Suppressor macrophage treated with lipopolysaccharide for 4 hours (primary cell): ENCODE data around the gene ZBTB24.

Source experiments
- DNase-seq: peaks from one replicate; pipeline ENCODE4 v3.0.0-alpha.2; 2020

ZBTB24 gene

GRCh38 chr6:109498052-109498451 is 15.0 kb upstream of the ZBTB24 start:
- DNase-seq = no peak

DNA sequence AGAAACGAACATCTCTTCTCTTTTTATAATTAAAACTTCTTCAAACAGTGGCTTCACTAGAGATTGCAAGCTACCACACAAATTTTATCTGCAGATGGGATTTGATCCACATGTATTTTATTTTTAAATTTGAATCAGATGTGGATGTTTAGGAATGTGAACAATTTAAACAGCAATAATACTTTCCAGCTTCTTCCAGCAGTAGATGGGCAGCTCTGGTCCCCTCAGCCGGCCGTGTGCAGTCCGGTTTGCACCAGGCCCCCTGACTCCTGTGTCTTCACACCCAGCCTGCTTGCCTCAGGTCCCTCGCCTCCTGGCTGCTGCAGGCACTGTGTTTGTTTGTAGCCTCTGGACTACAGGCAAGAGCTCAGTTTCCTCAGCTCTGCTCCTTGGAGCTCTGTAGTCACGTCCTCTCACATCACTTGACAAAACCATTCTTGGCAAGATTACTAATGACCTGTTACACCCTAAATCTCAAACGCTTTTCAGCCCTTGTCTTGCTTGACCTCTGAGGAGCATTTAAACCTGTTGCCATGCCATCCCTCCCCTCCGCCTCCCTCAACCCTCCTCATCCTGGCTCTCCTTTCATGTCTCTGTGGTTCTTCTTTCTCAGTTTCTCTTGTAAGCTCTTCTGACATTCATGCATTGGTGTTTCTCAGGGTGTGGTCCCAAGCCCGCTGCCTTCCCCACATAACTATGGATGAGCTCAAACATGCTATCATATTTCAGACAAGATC is 13.2 kb upstream of the ZBTB24 start:
- DNase-seq = no peak

- peak; percentile 41 for DNase-seq
These were observed 10.8 kb upstream of the ZBTB24 start for GRCh38 chr6:109493865-109494264.

DNA sequence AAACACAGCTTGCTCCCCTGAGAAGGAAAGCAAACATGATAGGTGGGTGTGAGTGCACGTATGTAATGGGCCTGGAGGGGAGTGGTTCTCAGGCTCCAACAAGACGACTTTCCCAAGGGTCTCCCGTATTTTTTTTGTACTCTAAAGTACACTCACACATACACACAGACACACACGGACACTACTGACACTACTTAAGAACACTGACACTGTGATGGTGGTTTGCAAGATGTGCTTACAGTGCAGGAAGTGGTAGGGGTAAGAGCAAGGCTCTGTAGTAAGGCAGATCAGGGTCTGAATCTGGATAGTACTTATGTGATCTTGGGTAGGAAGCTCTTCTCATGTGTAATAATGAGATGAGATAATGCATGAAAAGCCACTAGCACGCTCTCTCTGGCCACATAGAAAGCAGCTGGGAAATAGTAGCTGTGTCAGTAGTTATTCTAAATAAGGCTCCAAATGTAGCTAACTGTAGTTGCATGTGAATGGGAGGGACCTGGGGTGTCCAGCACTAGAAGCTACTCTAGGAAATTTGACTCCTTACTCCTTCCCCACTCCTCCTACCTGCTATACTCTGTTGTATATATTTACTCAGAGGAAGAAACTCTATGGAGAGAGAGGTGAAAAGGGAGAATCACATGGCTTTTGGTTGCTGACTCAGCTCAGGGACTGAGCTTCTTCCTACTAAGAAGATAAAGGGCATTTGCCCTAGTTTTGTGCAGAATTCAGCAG is 8.4 kb upstream of the ZBTB24 start:
- DNase-seq = no peak

DNA sequence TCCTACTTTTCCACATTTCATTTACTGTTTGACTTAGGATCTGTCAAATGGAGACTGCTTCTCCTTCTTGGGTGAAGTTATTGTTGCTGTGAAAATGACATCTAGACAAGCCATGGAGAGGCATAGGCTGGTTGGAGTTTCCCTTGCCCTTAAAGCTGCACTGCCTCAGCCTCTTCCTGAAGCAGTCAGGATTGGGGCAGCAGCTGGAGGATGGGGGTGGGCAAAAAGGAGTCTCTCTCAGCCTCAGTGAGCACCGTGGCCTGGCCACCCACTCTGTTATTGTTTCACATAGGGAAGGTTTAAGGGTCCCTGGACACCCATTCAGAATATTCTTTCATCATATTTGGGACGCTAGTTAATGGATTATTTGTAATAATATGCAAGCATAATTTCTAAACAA is 7.7 kb upstream of the ZBTB24 start:
- no peak for DNase-seq

DNA sequence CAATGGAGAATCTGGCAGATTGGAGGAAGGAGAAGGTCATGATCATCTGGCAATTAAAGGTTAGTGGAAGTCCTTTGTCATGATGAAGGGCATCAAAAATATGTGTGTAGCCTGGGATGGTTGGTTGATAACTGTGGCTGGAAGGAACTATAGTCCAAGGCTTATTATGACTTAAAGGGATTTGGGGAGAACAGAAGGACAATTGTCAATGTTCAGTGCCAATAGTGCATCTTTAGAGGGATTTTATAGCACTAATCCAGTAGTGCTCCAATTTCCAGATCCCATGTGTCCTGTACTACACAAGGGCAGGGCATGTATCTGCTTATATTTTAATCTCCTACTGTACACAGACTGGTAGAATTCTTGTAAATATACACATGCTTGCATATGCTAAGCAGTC is 5.0 kb upstream of the ZBTB24 start:
- no peak for DNase-seq

GRCh38 chr6:109486068-109486467 is 3.0 kb upstream of the ZBTB24 start:
- DNase-seq = no peak

- no peak for DNase-seq
These were observed 2.4 kb upstream of the ZBTB24 start for GRCh38 chr6:109485266-109485935.

- DNase-seq = no peak
These were observed 1.1 kb upstream of the ZBTB24 start for GRCh38 chr6:109484122-109484521.

GRCh38 chr6:109483735-109484057 is 677 bp upstream of the ZBTB24 start:
- no peak for DNase-seq

- no peak for DNase-seq
These were observed 2.0 kb downstream of the ZBTB24 start for GRCh38 chr6:109480993-109481480.

DNA sequence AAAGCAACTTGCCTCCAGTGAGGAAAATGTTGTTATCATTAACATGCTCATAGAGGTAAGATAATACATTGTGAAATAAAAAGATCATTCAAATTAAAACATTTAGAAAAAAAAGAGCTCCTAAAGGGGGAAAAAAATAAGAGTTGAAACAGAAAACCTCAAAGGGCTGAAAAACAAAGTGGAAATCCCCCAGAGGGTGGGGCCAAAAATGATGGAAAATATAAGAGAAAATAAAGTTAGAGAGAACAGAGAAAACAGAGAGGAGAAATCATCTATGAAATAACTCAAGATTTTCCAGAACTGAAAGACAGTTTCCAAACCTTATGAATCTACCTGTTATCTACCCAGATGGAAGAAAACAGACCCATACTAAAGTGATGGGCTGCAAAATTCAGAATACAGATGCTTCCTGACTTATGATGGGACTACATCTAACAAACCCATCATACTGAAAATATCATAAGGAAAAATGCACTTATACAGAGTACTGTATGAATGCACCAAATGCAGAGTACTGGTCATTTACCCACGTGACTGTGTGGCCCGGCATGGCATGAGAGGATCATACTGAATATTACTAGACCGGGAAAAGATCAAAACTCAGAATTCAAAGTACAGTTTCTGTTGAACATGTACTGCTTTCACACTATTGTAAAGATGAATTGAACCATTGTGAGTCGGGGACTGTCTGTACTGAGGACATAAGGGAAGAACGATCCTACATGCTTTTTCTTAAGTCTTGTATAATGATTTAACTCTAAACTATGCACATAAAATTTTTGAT is 4.0 kb downstream of the ZBTB24 start:
- DNase-seq = no peak

- DNase-seq = no peak
These were observed 4.7 kb downstream of the ZBTB24 start for GRCh38 chr6:109478222-109478805.

- no peak for DNase-seq
These were observed 5.3 kb downstream of the ZBTB24 start for GRCh38 chr6:109477725-109478124.

GRCh38 chr6:109477184-109477583 is 5.8 kb downstream of the ZBTB24 start:
- no peak for DNase-seq

- DNase-seq = no peak
These were observed 7.4 kb downstream of the ZBTB24 start for GRCh38 chr6:109475625-109476024.

GRCh38 chr6:109474995-109475394 is 8.0 kb downstream of the ZBTB24 start:
- no peak for DNase-seq

DNA sequence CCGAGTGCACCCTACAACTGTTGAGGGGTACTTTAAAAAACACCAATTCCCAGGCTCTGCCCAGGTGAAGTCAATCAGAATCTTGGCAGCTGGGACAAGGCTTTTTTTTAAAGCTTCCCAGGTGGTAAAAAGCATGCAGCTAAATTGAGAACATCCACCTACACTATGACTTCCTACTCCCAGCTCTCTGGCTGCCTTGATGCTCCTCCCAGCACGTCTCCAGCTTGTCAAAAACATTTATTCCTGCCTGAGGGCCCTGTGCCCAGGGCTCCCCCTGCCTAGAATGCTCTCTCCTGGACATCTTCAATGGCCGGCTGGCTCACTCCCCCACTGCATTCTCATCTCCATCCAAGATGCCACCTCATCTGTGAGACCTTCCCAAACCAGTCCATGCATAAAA is 9.9 kb downstream of the ZBTB24 start:
- no peak for DNase-seq

DNA sequence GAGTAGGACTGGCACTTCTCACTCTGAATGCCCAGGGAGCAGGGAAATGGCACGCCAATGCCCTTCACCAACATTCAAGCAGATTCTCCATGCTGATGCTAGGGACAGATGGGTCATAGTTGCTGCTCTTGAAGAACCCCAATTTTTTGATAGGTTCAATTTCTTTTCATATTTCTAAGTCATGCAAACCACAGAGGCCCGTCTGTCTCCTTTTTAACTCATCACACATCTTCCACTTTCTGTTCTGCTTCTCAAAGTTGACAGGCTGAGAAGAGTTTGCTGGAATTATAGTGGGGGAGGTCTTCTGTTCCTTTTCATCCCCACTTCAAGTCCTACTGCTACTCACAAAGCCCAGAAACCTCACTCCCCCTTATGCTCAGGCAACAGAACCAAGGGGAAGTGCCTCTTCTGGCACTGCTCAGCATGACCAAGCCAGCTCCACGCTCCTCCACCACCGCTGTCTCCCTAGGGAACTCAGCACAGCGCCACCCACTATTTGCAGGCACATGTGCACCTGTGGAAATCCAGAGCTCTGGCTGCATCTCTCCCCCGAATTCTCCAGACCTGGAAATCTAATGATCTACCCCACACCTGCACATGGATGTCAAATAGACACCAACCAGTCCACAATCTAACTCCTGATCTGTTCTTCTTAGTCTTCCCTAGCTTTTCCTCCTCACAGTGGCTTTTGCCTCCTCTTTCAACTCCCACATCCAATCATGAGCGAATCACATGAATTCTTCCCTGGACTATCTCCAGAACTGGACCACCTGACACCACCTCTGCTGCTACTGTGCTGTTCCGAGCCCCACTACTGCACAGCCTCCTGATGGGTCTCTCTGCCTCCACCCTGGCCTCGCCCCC is 10.7 kb downstream of the ZBTB24 start:
- DNase-seq = no peak

- no peak for DNase-seq
These were observed 11.8 kb downstream of the ZBTB24 start for GRCh38 chr6:109471105-109471810.

GRCh38 chr6:109469591-109470189 is 13.3 kb downstream of the ZBTB24 start:
- DNase-seq = no peak
